Measurements from ENCODE around the gene RSPH6A. TPM values are rescaled to one million over a fixed set of nuclear protein-coding genes. Genes with fewer than 3 reads are reported as not detected.

The RSPH6A gene
- total RNA-seq, 1 experiment from 2014 or later, result 0.55 TPM

DNA sequence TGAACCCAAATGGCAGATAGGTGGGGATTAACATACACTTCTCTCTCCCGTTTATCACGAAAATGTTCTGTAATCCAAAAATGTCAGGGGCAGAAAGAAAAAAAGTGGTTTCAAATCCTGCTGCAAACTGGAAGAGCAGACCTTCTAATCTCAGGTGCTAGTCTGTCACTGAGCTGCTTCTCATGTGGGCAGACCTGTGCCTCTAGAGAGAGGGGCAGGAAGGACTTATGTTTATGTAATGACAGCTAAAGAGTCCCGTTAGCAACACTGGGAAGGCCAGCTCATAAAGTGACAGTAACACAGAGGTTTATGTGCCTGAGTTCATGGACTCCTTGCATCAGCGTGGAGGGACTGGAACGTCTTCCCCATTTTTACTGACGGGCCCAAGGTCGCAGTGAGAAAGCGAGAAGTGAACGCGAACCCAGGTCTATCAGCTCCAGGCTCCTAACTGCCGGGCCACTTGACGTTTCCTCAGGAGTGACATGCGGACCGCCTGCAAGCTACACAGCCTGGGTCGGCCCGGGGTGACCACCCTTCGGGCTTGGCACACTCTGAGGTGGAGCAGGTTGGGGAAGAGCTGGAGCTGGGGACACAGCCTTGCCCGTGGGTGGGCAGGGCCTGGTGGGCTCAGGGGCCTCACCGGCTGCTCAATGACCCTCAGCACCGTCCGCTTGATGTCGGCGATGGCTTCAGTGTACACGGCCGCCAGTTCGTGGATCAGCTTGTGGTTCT is 9.6 kb upstream of the RSPH6A start:
- H4K91ac ChIP-seq (ENCODE audit: insufficient read length, low read depth, low read length), result no peak overlapping the region
- H3K27ac ChIP-seq (ENCODE audit: insufficient read length, low read depth, low read length), result no peak overlapping the region
- no peak overlapping the region for H2BK20ac ChIP-seq (ENCODE audit: low read depth, low read length, poor library complexity, severe bottlenecking)
- no peak overlapping the region for H2BK15ac ChIP-seq (ENCODE audit: low read depth, low read length)
- H4K5ac ChIP-seq (ENCODE audit: insufficient read length, low read depth, low read length), result no peak overlapping the region
- H3K4me1 ChIP-seq (ENCODE audit: insufficient read depth, low read length), result no peaks in the 10 kb centered on the region
- Mint-ChIP-seq H3K9me3 (no peaks in the 10 kb centered on the region), H3K4me3 (no peak overlapping the region; a peak in 1 of 5 replicates), H3K36me3 (ENCODE audit: insufficient read depth in 1 of 3, low read depth in 3 of 3) (peaks cover 56 to 97% (median 93%) of the 10 kb centered on the region in 3 experiments), H3K27me3 (ENCODE audit: low read depth) (no peaks in the 10 kb centered on the region), H3K4me1 (peaks cover 0 to 6% of the 10 kb centered on the region in 2 experiments; a peak in 3 of 4 replicates), H3K27ac (peak overlapping the region in 1 of 3 experiments; percentile 10; a peak in 2 of 7 replicates)
- no peak overlapping the region for H2BK120ac ChIP-seq (ENCODE audit: low read depth, low read length, poor library complexity, severe bottlenecking)
- no peaks in the 10 kb centered on the region for H3K23me2 ChIP-seq (ENCODE audit: insufficient read length, low read depth, low read length, poor library complexity, severe bottlenecking)
- H3K79me1 ChIP-seq (ENCODE audit: insufficient read depth, low read depth, low read length, poor library complexity, severe bottlenecking), result no peaks in the 10 kb centered on the region
- no peak overlapping the region for H4K8ac ChIP-seq (replicated peaks; ENCODE audit: insufficient read length, low read depth, low read length)
- no peak overlapping the region for H3K9ac ChIP-seq (ENCODE audit: extremely low read depth, insufficient read length, low read length)
- H2AFZ ChIP-seq (ENCODE audit: low read length), result no peak overlapping the region
- H2BK5ac ChIP-seq (ENCODE audit: insufficient read length, low read length), result no peak overlapping the region
- H3K14ac ChIP-seq (ENCODE audit: insufficient read depth, low read length), result no peak overlapping the region
- DNase-seq, result no peak
- no peaks in the 10 kb centered on the region for H4K20me1 ChIP-seq (ENCODE audit: control insufficient read depth, insufficient read depth, insufficient read length)
- H3K4ac ChIP-seq (ENCODE audit: low read depth, low read length), result no peak overlapping the region
- H3T11ph ChIP-seq (ENCODE audit: low read length), result no peak overlapping the region
- no peak overlapping the region for H3K4me2 ChIP-seq (ENCODE audit: insufficient read depth, insufficient read length, low read length)
- TF ChIP-seq, protein P1, sequence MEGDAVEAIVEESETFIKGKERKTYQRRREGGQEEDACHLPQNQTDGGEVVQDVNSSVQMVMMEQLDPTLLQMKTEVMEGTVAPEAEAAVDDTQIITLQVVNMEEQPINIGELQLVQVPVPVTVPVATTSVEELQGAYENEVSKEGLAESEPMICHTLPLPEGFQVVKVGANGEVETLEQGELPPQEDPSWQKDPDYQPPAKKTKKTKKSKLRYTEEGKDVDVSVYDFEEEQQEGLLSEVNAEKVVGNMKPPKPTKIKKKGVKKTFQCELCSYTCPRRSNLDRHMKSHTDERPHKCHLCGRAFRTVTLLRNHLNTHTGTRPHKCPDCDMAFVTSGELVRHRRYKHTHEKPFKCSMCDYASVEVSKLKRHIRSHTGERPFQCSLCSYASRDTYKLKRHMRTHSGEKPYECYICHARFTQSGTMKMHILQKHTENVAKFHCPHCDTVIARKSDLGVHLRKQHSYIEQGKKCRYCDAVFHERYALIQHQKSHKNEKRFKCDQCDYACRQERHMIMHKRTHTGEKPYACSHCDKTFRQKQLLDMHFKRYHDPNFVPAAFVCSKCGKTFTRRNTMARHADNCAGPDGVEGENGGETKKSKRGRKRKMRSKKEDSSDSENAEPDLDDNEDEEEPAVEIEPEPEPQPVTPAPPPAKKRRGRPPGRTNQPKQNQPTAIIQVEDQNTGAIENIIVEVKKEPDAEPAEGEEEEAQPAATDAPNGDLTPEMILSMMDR (conservative IDR thresholded peaks at IDR 0.05), result no peak
- no peak overlapping the region for H3K23ac ChIP-seq (ENCODE audit: insufficient read length, low read depth, low read length)
- H3K27me3 ChIP-seq (ENCODE audit: insufficient read depth, low read length), result no peaks in the 10 kb centered on the region
- WGBS (ENCODE audit: extremely low coverage, insufficient read length, low lambda C conversion rate), result no CpG with 5 or more reads among the region's 26 CpGs
- no peaks in the 10 kb centered on the region for H3K79me2 ChIP-seq (ENCODE audit: insufficient read depth, low read length)
- no peaks in the 10 kb centered on the region for H3K9me3 ChIP-seq (ENCODE audit: control insufficient read depth, low read depth, low read length)
- no peak overlapping the region for H2BK12ac ChIP-seq (ENCODE audit: insufficient read length, low read depth, low read length)
- no peak overlapping the region for H3K56ac ChIP-seq (ENCODE audit: insufficient read length, low read depth, low read length)
- no peak overlapping the region for H2AK5ac ChIP-seq (ENCODE audit: insufficient read length, low read length)
- H3K18ac ChIP-seq (ENCODE audit: insufficient read length, low read depth, low read length), result no peak overlapping the region

Measured in H9 (cell line).